ENCODE measurements around the gene RASGRF2.

Gene RASGRF2

GRCh38 chr5:81191726-81192372, 231.7 kb downstream of the RASGRF2 start:
- Histone ChIP-seq H3K4me3 (ENCODE audit: low read depth, low read length) (no peak overlapping the region), H3K36me3 (no peaks in the 10 kb centered on the region), H3K27me3 (no peaks in the 10 kb centered on the region), H3K9me3 (no peaks in the 10 kb centered on the region), H3K4me1 (peaks cover 3% of the 10 kb centered on the region; the same call in 1 of the 2 replicates)
- DNase-seq: no peak
- TF ChIP-seq CTCF (IDR thresholded peaks at IDR 0.05; ENCODE audit: low read depth, low read length): no peak

- no peak for DNase-seq
- H3K4me1 ChIP-seq: peaks cover 3% of the 10 kb centered on the region; the same call in 1 of the 2 replicates
- TF ChIP-seq CTCF (IDR thresholded peaks at IDR 0.05; ENCODE audit: low read depth, low read length): peak; percentile 22; the same call in 1 of the 2 replicates
- no peaks in the 10 kb centered on the region for H3K27me3 ChIP-seq
- no peaks in the 10 kb centered on the region for H3K9me3 ChIP-seq
- no peaks in the 10 kb centered on the region for H3K36me3 ChIP-seq
- H3K4me3 ChIP-seq (ENCODE audit: low read depth, low read length): no peak overlapping the region
Measured at GRCh38 chr5:81192373-81192750, 232.2 kb downstream of the RASGRF2 start.

GRCh38 chr5:81194633-81195334, 234.6 kb downstream of the RASGRF2 start:
- Histone ChIP-seq H3K36me3 (no peaks in the 10 kb centered on the region), H3K27me3 (no peaks in the 10 kb centered on the region), H3K4me1 (peaks cover 3% of the 10 kb centered on the region; the same call in 1 of the 2 replicates), H3K4me3 (ENCODE audit: low read depth, low read length) (peak overlapping the region; percentile 23), H3K9me3 (no peaks in the 10 kb centered on the region)
- peak; percentile 97 for TF ChIP-seq CTCF (IDR thresholded peaks at IDR 0.05; ENCODE audit: low read depth, low read length)
- peak; percentile 92 for DNase-seq

- no peaks in the 10 kb centered on the region for H3K27me3 ChIP-seq
- no peak for TF ChIP-seq CTCF (IDR thresholded peaks at IDR 0.05; ENCODE audit: low read depth, low read length)
- peak; percentile 37 for DNase-seq
- H3K36me3 ChIP-seq: no peaks in the 10 kb centered on the region
- H3K4me3 ChIP-seq (ENCODE audit: low read depth, low read length): peak overlapping the region; percentile 23
- peaks cover 3% of the 10 kb centered on the region; the same call in 1 of the 2 replicates for H3K4me1 ChIP-seq
- H3K9me3 ChIP-seq: no peaks in the 10 kb centered on the region
Measured at GRCh38 chr5:81195335-81195929, 235.3 kb downstream of the RASGRF2 start.

- Histone ChIP-seq H3K4me3 (ENCODE audit: low read depth, low read length) (no peak overlapping the region), H3K27me3 (no peaks in the 10 kb centered on the region), H3K9me3 (no peaks in the 10 kb centered on the region), H3K4me1 (no peaks in the 10 kb centered on the region), H3K36me3 (no peaks in the 10 kb centered on the region)
- TF ChIP-seq CTCF (IDR thresholded peaks at IDR 0.05; ENCODE audit: low read depth, low read length): no peak
- no peak for DNase-seq
Measured at GRCh38 chr5:81202655-81203054, 242.5 kb downstream of the RASGRF2 start.

GRCh38 chr5:81203729-81204128, 243.6 kb downstream of the RASGRF2 start:
- H3K4me1 ChIP-seq: no peaks in the 10 kb centered on the region
- H3K36me3 ChIP-seq: no peaks in the 10 kb centered on the region
- DNase-seq: no peak
- no peak for TF ChIP-seq CTCF (IDR thresholded peaks at IDR 0.05; ENCODE audit: low read depth, low read length)
- no peak overlapping the region for H3K4me3 ChIP-seq (ENCODE audit: low read depth, low read length)
- no peaks in the 10 kb centered on the region for H3K27me3 ChIP-seq
- H3K9me3 ChIP-seq: no peaks in the 10 kb centered on the region
